Right lung (tissue), 5 donors: ENCODE data around the gene TMEM39B. TPM values are rescaled to one million over a fixed set of nuclear protein-coding genes. Genes with fewer than 3 reads are reported as not detected.
A peak's percentile ranks its signal among the peaks of the same experiment; 100 is the strongest.
"Not testable (repeated sequence)": the region's sequence is repeated elsewhere in the genome, so short reads cannot be mapped to it uniquely, and the experiment has no call there.

ENCODE experiments used
- DNase-seq, 2 donors: peaks; one replicate each; pipeline ENCODE4 v3.0.0-alpha.2; 2013
- polyA plus RNA-seq, 5 donors: library from polyadenylated mRNA; unstranded; fragments of 120-200 nt; gene quantifications; one replicate each; pipeline versions ENCODE4 v1.2.1 to v1.2.3, GENCODE V29; 2013; ENCODE audit warnings: inconsistent platforms in 1 of 5, low replicate concordance in 1 of 5; ENCODE audit not compliant: insufficient read length in 5 of 5, insufficient read depth in 1 of 5

TMEM39B gene
- polyA plus RNA-seq, 5 donors, result 21.1 to 27.2 (median 24.6) TPM

DNA sequence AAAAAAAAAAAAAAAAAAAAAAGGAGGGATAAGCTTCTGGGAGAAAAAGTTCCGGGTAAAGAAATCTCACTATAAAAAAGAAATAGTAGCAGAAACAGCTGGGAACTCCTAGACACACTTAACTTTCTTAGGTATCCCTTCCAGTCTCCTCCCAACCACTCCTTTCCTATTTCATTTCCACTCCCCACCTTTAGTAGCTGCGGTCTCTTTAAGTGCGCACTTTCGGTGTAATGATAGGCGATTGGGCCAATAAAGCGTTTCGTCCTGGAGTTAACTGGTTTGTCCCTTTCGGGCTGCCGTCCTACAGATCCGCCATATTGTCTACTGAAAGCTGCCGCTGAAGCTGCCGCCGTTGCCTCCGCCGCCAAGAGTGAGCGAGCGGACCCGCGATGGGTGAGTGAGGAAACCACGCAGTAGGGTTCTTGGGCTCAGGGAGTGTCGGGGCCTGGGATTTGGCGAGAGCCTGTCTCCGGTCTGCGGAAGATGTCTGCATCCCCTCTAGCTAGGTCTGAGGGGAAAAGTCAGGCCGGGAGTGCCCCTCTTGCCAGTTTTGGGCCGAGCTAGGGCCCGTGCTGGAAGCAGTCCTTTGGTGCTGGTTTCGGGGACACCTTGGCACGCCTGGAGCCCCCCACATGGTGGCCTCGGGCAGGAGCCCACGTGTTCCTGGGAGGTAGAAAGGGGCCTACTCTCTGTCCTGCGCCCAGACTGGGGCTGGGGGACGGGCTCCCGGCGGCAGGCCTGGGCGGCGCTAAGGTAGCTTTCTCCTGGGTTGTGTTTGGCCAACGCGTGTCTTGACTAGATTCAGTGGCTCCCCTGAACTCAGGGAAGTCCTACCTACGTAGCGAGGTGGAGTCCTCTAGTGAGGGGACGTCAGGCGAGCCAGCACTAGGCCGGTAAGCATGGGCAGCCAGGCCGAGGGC, 35.3 kb downstream of the TMEM39B start, which contains the start of gene KPNA6:
Gene KPNA6 (plus strand): TSS at position 315 of the 920 bp plus-strand sequence. CDS start 75 bp downstream, at position 390.
- peak; percentile 92 to 94 for DNase-seq

DNA sequence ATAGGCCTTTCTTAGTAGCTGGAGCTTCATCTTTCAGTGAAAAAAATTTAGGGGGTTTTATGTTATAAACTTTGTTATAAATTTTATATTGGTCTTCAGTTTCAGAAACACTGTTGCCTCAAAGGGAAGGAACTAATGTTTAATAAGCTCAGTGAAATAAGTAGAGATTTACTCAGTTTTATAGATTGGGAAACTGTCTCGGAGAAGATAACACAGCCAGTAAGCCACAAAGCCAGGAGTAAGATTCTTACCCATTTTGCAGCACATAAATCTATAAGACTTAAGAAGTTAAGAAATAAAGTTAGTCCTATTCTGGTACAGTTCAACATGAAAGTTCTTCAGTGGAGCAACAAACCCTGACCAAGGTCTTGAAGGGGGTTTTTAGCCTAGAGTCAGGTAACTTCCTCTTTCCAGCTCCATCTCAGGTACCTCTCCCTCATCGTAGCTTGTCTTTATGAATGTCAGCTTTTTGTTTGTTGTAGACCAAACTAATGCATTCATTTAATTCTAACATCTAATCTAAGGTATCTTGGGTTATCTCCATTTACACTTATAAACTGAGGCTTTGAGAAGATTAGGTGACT, 38.4 kb downstream of the TMEM39B start:
- DNase-seq, result no peak

DNA sequence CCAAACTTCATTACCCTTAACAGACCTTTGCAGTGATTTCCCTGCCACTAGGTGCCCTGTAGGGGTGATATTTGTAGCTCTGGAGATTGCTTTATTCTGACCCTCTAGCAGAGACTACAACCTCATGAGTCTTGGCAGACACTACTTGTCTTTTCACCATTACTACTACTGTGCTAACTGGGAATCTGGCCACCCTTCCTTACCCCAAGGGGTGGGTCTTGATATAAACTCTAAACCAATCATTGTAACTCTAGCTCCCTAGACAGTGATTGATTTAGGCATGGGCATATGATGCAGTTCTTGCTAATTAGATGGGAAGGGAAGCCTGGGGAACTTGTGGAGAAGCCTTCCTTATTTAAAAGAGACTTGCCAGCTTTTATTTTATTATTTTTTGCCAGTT, 39.0 kb downstream of the TMEM39B start:
- DNase-seq, result no peak

DNA sequence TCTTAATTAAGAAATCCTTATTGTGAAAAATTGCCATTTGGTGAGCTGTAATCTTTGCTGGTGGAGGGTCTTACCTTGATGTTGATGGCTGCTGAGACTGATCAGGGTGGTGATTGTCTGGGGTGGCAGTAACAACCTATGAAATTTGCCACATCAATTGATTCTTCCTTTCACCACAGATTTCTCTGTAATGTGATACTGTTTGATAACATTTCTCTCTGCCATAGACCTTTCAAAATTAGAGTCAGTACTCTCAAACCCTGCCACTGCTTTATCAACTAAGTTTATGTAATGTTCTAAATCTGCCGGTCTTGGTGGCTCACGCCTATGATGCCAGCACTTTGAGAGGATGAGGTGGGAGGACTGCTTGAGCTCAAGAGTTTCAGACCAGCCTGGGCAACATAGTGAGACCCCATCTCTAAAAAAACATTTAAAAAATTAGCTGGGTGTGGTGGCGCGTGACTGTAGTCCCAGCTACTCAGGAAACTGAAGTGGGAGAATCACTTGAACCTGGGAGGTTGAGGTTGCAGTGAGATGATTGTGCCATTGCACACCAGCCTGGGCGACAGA, 40.2 kb downstream of the TMEM39B start:
- DNase-seq, result no peak

DNA sequence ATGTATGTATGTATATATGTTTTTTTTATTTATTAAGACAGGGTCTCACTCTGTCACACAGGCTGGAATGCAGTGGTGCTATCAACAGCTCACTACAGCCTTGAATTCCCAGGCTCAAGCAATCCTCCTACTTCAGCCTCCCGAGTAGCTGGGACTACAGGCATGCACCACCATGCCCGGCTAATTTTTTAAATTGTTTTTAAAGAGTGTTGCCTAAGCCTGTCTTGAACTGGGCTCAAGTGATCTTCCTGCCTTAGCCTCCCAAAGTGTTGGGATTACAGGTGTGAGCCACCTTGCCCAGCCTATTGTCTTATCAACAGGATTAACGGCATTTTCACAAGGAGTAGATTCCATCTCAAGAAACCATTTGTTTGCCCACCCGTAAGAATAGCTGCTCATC, 40.7 kb downstream of the TMEM39B start:
- DNase-seq, result not testable (repeated sequence)

DNA sequence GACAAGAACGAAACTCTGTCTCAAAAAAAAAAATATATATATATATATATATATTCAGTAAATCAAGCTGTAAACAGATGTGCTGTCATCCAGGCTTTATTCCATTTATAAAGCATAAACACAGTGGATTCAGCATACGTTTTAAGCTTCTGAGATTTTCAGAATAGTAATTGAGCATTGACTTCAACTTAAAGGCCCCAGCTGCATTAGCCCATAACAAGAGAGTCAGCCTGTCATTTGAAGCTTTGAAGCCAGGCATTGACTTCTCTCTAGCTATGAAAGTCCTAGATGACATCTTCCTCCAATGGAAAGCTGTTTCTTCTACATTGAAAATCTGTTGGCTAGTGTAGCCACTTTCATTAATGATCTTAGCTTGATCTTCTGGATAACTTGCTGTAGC, 41.7 kb downstream of the TMEM39B start:
- no peak for DNase-seq

DNA sequence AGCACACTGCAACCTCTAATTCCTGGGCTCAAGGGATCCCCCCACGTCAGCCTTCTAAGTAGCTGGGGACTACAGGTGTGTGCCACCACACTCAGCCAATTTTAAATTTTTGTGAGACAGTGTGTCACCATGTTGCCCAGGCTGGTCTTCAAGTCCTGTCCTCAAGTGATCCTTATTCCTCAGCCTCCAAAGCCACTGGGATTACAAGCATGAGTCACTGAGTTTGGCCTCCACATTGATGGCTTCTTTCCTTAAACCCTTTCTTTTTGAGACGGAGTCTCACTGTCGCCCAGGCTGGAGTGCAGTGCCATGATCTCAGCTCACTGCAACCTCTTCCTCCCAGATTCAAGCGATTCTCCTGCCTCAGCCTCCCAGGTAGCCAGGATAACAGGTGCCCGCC, 42.8 kb downstream of the TMEM39B start:
- DNase-seq, result no peak

DNA sequence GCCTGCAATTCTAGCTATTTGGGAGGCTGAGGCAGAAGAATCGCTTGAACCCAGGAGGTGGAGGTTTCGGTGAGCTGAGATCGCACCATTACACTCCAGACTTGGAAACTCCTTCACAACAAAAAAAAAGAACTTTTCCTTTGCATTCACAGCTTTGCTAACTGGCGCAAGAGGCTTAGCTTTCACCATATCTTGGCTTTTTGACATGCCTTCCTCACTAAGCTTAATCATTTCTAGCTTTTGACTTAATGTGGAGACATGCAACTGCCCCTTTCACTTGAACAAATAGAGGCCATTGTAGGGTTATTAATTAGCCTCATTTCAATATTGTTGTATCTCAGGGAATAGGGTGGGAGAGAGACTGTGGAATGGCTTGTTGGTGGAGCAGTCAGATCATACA, 43.8 kb downstream of the TMEM39B start:
- DNase-seq, result no peak

DNA sequence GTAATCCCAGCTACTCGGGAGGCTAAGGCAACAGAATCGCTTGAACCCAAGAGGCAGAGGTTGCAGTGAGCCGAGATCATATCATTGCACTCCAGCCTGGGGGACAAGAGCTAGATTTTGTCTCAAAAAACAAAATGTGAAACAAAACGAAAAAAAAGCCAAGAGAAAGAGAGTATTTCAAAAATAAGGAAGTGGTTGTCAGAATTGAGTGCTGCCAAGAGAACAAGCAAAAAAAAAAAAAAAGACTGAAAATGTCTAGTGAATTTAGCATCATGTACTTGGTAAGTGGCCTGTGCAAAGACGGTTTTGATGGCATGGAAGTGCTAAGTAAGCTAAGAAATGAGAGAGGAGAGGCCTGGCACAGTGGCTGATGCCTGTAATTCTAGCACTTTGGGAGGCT, 49.4 kb downstream of the TMEM39B start:
- no peak for DNase-seq

DNA sequence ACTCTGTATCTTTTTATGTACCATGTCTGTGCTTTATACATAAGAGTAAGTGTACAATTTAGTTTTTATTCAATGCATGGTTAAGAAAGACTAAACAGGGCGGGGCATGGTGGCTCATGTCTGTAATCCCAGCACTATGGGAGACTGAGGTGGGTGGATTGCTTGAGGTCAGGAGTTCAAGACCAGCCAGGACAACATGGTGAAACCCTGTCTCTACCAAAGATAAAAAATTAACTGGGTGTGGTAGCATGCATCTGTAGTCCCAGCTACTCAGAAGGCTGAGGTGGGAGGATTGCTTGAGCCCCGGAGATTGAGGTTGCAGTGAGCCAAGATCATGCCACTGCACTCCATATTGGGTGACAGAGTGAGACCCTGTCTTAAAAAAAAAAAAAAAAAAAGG, 50.6 kb downstream of the TMEM39B start:
- not testable (repeated sequence) for DNase-seq

DNA sequence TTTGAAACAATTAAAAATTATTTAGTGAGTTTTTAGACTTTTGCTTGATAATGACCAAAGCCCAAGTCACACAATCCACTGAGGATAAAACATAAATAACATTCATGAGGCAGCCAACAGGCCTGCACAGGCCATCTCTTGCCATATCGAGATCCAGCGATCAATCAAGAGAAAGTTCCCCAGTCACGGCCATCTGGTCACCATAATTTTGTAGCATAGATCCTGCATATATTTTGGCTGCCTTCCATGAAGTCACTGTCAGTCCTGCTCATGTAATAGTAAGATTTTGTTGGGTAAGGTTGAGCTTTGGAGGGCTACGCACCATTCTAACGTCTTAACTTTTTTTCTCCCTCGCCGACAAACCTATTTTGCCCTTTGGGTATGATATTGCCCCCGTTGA, 52.6 kb downstream of the TMEM39B start:
- DNase-seq, result no peak

DNA sequence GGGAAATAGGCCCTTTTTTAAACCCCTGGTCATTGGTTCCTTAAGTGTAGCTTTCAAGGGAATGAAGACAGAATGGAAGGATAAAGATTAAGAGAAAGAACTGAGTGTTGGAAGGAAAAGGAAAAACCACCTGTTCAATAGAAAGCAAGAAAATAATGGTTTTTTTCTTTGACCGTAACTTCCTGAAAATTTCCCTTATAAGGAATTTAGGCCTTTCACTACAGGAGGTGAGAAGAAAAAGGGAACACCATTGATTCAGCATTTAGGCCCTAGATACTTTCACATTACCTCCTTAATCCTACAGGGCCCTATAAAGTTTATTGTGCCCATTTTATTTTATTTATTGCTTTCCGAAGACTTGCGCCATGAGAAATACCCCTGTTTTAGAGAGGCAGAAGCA, 54.0 kb downstream of the TMEM39B start:
- no peak for DNase-seq

DNA sequence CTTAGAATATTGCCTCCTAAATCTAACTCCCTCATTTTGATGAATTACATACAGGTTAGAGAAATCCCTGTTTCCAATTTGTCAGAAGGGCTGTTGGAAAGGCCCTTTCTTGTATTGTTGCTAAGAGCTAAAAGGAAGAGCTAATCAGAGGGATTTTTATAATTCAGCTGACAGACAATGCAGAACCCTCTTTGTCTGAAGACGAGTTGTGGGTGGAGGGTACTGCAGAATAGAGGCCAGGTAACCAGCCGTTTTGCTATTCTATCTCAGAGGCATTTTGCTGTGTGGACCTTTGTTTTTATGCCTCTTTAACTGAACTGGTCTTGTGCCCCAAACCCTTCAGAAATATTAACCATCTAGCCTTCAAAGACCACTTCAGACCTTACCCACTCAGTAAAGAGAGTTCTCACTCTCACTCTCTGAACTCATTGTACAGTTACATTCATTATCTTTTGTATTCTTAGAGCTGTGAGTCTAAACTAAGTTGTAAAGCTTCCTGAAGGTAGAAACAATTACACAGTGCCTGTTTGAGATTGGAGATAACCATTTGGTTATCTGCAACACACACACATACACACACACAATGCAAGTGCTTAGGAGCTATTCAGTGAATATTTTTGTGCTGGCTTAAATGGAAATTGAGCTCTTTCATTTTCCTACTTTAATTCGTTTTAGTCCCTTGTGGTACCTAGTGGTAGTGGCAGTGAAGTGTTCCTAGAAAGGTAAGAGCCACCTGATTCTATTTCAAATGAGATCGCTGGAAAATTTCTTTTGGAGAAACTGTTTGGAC, 54.9 kb downstream of the TMEM39B start:
- no peak for DNase-seq

DNA sequence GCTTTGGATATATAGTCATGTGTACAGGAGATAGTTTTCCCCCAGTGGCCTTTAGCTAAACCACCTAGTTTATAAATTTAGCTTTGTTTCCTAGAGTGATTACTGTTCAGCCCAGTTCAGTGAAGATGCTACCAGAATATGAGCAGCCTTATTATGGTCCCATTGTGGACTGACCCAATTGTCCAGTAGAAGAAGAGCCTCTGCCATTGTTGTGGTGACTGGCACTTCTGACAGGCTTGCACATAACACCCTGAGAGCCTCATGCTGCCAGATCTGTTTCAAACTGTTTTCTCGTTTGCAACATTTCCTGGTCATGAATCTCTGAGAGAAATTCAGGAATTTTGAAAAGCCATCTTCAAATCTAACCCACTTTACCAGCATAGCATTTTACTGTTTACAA, 55.7 kb downstream of the TMEM39B start:
- DNase-seq, result no peak

DNA sequence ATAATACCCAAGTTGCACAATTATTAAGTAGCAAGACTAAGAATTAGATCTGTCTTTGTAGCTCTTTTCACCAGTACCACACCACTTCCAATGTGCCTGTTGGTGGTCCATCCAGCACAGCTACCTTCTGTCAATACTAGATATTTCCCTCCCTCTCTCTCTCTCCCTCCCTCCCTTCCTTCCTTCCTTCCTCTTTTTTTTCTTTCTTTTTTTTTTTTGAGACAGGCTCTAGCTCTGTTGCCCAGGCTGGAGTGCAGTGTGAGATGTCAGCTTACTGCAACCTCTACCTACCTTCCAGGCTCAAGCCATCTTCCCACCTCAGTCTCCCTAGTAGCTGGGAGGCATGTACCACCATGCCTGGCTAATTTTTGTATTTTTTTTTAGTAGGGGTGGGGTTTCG, 56.2 kb downstream of the TMEM39B start:
- no peak for DNase-seq

DNA sequence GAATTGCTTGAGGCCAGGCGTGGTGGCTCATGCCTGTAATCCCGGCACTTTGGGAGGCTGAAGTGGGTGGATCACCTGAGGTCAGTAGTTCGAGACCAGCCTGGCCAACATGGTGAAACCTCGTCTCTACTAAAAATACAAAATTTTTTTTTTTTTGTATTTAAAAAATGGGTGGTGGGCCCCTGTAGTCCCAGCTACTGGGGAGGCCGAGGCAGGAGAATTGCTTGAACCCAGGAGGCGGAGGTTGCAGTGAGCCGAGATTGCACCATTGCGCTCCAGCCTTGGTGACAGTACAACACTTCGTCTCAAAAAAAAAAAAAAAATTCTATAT, 61.2 kb downstream of the TMEM39B start:
- not testable (repeated sequence) for DNase-seq

DNA sequence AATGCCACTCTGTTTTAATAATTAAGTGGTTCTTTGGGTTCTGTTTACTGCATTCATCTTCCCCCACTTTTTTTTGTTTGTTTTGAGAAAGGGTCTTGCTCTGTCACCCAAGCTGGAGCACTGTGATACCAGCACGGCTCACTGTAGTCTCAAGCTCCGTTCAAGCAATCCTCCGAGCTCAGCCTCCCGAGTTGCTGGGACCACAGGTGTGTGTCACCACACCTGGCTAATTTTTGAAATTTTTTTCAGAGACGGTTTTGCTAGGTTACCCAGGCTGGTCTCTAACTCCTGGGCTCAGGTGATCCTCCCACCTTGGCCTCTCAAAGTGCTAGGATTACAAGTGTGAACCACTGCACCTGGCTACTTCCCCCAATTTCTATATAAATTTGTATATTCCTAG, 64.4 kb downstream of the TMEM39B start:
- DNase-seq, result no peak

DNA sequence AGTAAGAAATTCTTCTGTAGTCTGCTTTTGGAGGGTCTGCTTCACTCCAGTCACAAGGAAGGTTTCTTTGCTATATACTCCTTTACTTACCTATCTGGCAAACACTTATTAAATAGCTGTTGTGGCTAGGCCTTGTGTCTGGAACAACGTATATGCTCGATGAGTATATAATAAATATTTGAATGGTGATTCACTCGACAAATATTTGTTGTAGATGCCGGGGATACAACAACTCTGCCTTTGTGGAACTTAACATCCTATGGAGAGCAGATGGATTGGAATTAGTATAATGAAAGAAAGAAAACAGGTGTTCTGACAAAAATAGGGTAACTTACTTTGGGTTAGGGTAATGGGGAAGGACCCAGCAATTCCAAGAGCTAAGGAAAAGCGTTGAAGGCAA, 66.2 kb downstream of the TMEM39B start:
- DNase-seq, result no peak

DNA sequence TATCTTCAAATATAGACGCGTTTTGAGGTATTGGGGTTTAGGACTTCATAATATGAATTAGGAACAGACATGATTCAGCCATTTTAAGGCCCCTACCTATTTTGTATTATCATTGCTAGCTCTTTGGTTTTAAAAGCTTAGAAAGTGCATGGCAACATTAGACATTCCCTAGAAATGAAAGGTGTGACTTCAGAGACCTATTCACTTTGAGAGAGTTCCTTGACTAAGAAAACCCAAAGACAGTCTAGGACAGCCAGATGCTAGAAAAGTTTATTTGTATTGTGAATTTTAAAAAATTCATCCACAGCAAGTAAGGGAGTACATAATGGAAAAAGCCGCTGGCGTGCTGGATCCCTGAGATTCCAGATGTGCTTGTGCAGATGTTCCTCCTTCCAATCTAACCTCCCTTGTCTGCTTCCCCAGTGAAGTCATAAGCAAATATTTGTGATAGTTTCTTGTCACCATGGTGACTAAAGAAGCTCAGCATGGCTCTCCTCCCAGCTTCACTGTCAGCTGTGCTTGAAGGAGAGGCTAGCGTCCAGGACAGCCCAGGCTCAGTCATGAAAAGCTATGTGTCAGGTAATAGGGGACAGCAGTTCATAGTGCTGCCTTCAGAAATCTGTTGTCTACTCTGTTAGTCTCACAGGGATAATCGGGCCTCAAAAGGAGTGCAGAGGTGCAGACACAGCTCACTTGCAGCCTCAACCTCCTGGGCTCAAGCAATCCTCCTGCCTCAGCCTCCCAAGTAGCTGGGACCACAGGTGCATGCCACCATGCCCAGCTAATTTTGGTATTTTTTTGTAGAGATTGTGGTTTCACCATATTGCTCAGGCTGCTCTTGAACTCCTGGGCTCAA, 69.9 kb downstream of the TMEM39B start:
- peak; percentile 65 to 77 for DNase-seq

DNA sequence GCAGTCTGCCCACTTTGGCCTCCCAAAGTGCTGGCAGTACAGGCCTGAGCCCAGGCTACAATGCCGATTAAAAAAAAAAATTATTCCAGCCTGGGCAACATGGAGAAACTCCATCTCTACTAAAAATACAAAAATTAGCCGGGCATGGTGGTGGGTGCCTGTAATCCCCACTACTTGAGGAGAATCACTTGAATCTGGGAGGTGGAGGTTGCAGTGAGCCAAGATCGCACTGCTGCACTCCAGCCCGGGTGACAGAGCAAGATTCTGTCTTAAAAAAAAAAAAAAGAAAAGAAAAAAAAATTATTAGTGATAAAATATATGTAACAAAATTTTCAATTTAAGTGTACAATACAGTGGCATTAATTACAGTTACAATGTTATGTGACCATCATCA, 70.6 kb downstream of the TMEM39B start:
- DNase-seq, result not testable (repeated sequence)

DNA sequence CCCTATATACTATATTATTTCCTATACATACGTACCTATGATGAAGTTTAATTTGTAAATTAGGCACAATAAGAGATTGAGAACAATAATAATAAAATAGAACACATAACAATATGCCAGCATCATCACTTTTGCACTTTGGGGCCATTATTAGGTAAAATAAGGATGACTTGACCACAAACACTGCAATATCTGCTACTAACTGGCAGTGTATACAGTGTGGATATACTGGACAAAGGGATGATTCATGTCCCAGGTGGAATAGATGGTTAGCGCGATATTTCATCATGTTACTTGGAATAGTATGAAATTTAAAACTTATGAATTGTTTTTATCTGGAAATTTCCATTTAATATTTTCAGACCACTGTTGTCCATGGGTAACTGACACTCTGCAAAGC, 71.3 kb downstream of the TMEM39B start:
- no peak for DNase-seq
